Thoracic aorta (tissue), 2 donors: Measurements from ENCODE around the gene MADCAM1. TPM values are rescaled to one million over a fixed set of nuclear protein-coding genes. Genes with fewer than 3 reads are reported as not detected.

Experiments
- ATAC-seq: fragments of 150-250 bp; one replicate; pipeline ENCODE4 v1.8.0; 2017; ENCODE audit warnings: low read depth; ENCODE audit not compliant: insufficient number of reproducible peaks, low FRiP score
- DNase-seq: peaks from one replicate; pipeline ENCODE4 v3.0.0-alpha.2; 2020; ENCODE audit warnings: low spot score
- H3K27ac ChIP-seq, 2 donors: fragments of 200-600 bp; sonication (generic); 1 replicate in 1 of 2; 2 replicates in 1 of 2; pipeline ENCODE4 v1.5.1; 2016; ENCODE audit warnings: mild to moderate bottlenecking in 2 of 2, moderate library complexity in 2 of 2
- H3K27me3 ChIP-seq: fragments of 200-600 bp; sonication (generic); replicated peaks from 2 replicates; pipeline ENCODE4 v1.6.0; 2016; ENCODE audit warnings: mild to moderate bottlenecking; ENCODE audit not compliant: insufficient read depth
- H3K36me3 ChIP-seq: fragments of 200-600 bp; sonication (generic); one replicate; pipeline ENCODE4 v1.5.1; 2016
- H3K4me1 ChIP-seq, 2 donors: fragments of 200-600 bp; sonication (generic); 1 replicate in 1 of 2; 2 replicates in 1 of 2; pipeline versions ENCODE4 v1.5.1 to v1.6.0; 2016; ENCODE audit warnings: low read depth in 2 of 2, mild to moderate bottlenecking in 1 of 2; ENCODE audit not compliant: control insufficient read depth in 1 of 2
- H3K4me3 ChIP-seq: fragments of 200-600 bp; sonication (generic); 2 replicates; pipeline ENCODE4 v1.5.1; 2016; ENCODE audit warnings: mild to moderate bottlenecking
- H3K9me3 ChIP-seq: fragments of 200-600 bp; sonication (generic); 2 replicates; pipeline ENCODE4 v1.5.1; 2016
- total RNA-seq, 2 donors: library from RNA; depleted of rRNA; stranded (reverse); fragments of >200 nt; gene quantifications; one replicate each; pipeline versions ENCODE4 v1.1.0 to v1.2.3, GENCODE V29; 2016
- TF ChIP-seq, protein P1 (sequence below): fragments of 200-600 bp; sonication (generic); IDR thresholded peaks from one replicate; pipeline ENCODE4 v1.5.1; 2019; ENCODE audit warnings: antibody characterized with exemption

The MADCAM1 gene
- total RNA-seq, 2 donors from 2014 or later, result 0.92 TPM; not detected in 1

DNA sequence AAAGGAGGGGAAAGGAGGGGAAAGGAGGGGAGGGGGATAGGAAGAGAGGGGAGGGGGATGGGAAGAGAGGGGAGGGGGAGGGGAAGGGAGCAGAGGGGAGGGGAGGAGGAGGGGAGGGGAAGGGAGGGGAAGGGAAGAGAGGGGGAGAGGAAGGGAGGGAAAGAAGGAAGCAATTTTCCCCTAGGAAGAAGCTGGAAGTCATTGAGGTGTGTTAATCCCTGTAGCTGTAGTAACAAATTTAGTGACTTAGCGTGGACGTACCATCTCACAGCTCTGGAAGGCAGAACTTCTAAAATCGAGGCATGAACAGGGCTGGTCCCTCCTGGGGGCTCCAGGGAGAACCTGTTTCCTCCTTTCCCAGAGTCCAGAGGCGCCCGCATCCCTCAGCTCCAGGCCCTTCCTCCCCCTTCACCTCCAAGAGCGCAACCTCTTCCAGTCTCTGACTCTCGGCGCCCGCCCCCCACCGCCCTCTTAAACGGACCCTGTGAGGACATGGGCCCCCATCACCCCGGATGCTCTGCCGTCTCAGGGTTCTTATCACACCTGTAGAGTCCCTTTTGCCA, 29.7 kb downstream of the MADCAM1 start:
- H3K4me3 ChIP-seq, result no peak overlapping the region
- no peak overlapping the region for H3K27ac ChIP-seq
- no peaks in the 10 kb centered on the region for H3K36me3 ChIP-seq
- H3K9me3 ChIP-seq, result no peaks in the 10 kb centered on the region
- ATAC-seq (no peak), DNase-seq (no peak)
- H3K4me1 ChIP-seq, result peaks cover 0 to 6% of the 10 kb centered on the region in 2 donors
- TF ChIP-seq, protein P1, sequence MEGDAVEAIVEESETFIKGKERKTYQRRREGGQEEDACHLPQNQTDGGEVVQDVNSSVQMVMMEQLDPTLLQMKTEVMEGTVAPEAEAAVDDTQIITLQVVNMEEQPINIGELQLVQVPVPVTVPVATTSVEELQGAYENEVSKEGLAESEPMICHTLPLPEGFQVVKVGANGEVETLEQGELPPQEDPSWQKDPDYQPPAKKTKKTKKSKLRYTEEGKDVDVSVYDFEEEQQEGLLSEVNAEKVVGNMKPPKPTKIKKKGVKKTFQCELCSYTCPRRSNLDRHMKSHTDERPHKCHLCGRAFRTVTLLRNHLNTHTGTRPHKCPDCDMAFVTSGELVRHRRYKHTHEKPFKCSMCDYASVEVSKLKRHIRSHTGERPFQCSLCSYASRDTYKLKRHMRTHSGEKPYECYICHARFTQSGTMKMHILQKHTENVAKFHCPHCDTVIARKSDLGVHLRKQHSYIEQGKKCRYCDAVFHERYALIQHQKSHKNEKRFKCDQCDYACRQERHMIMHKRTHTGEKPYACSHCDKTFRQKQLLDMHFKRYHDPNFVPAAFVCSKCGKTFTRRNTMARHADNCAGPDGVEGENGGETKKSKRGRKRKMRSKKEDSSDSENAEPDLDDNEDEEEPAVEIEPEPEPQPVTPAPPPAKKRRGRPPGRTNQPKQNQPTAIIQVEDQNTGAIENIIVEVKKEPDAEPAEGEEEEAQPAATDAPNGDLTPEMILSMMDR, result no peak
- no peaks in the 10 kb centered on the region for H3K27me3 ChIP-seq

DNA sequence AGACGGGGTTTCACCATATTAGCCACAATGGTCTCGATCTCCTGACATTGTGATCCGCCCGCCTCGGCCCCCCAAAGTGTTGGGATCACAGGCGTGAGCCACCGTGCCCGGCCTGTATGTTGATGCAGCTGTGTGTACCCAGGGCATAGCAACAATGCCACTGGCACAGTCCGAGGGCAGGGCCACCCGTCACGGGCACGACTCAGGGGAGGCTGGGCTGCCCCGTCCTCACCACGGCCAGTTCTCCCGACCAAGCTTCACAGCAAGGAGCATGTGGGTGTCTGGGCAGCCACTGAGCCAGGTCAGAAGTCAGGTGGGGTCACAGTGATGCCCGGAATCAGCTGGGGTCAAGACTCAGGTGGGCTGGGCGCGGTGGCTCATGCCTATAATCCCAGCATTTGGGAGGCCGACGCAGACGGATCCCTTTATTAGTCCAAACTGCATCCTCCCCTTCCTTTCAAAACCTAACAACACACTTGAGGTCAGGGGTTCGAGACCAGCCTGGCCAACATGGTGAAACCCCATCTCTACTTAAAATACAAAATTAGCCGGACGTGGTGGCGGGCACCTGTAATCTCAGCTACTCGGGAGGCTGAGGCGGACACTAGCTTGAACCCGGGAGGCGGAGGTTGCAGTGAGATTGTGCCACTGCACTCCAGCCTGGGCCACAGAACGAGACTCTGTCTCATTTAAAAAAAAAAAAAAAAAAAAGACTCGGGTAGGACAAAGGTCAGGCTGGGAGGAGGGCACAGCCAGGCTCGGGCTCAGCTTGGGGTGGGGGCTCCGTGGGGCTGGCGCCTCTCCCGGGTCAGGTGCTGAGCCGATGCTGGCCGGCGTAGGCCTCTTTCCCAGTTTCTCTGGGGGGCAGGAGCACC, 34.1 kb downstream of the MADCAM1 start:
- H3K4me1 ChIP-seq, result peaks cover 13 to 30% of the 10 kb centered on the region in 2 donors
- H3K9me3 ChIP-seq, result no peaks in the 10 kb centered on the region
- no peak for ATAC-seq
- DNase-seq, result no peak
- peaks cover 1% of the 10 kb centered on the region for H3K36me3 ChIP-seq
- H3K27ac ChIP-seq, result peak overlapping the region in 1 of 2 donors; percentile 93
- TF ChIP-seq, protein P1, result no peak
- no peaks in the 10 kb centered on the region for H3K27me3 ChIP-seq
- H3K4me3 ChIP-seq, result peak overlapping the region; percentile 99

DNA sequence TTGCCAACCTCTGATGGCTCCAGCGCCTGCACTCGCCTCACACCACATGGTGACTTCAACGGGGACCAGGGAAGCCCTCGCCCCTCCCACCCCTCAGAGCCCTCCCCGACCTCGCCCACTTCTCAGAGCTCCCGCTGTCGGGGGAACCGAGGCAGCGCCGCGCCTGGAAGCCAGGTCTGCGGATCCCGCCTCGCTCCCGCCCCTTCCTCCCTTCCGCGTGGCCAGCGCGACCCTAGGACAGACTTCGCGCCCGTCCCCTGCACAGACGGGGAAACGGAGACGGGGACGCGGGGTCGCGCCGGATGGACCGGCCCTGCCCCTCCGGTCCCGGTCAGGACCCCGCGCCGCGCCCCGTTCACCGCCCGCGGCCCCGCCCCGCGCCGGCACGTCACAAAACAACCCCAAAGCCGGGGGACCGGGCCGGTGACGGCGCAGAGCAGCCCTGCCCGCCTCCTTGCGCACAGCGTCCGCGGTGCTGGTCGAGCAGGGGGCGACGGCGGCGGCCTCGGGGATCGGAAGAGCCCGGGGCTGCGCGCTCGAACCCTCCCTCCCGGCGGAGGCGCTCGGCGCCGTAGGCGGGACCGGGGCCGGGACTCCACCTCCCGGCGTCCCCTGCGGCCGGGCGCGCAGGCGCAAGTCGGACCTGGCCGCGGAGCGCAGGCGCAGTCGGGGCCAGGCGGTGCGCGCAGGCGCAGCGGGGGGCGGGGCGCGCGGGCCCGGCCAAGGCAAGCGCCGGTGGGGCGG, 34.9 kb downstream of the MADCAM1 start:
- Histone ChIP-seq H3K4me1 (peaks cover 13 to 34% of the 10 kb centered on the region in 2 donors), H3K27me3 (no peaks in the 10 kb centered on the region), H3K4me3 (peak overlapping the region; percentile 99), H3K27ac (peak overlapping the region; percentile 84 to 93), H3K36me3 (peaks cover 10% of the 10 kb centered on the region), H3K9me3 (no peaks in the 10 kb centered on the region)
- DNase-seq, result no peak
- ATAC-seq, result peak; percentile 78
- TF ChIP-seq, protein P1, result no peak

DNA sequence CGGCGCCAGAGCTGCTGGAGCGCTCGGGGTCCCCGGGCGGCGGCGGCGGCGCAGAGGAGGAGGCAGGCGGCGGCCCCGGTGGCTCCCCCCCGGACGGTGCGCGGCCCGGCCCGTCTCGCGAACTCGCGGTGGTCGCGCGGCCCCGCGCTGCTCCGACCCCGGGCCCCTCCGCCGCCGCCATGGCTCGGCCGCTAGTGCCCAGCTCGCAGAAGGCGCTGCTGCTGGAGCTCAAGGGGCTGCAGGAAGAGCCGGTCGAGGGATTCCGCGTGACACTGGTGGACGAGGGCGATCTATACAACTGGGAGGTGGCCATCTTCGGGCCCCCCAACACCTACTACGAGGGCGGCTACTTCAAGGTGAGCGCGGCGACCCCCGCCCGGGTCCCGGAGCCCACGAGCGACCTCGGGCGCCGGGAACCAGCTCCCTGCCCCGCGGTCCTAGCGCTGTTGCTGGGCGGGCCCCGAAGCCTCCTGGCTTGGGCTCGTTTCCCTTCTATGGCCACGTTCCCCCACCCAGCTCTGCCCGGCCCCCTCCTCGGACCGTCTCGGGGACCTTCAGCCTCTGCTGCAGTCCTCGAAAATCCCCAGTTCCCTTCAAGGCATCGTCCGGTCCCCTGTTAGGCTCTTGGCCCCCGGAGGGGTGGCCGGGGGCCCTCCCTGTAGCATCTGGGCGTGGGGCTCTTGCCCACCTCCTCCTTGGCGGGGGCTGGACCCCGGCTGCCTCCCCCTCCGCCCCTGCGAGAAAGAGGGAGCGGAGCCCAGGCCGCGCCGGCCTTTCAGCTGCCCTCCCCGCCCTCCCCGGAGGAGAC, 35.7 kb downstream of the MADCAM1 start, which contains the start of gene CDC34:
Gene CDC34, plus strand, starts transcription at position 8 of the 808 bp plus-strand sequence. Its CDS starts 172 bp downstream, at position 180.
- no peaks in the 10 kb centered on the region for H3K9me3 ChIP-seq
- DNase-seq (no peak), ATAC-seq (no peak)
- H3K4me3 ChIP-seq, result peak within 1 kb of the TSS; percentile 99
- H3K4me1 ChIP-seq, result peaks cover 13 to 34% of the 10 kb centered on the region in 2 donors
- no peaks in the 10 kb centered on the region for H3K27me3 ChIP-seq
- TF ChIP-seq, protein P1, result no peak
- peak within 1 kb of the TSS; percentile 84 to 95 for H3K27ac ChIP-seq
- H3K36me3 ChIP-seq, result peaks cover 17% of the 10 kb centered on the region
